ENCODE measurements around the gene TIAL1. TPM values are rescaled to one million over a fixed set of nuclear protein-coding genes. Genes with fewer than 3 reads are reported as not detected.

TIAL1 gene
- total and polyA plus RNA-seq, 2 experiments from 2014 or later = 92.6 to 131 TPM

DNA sequence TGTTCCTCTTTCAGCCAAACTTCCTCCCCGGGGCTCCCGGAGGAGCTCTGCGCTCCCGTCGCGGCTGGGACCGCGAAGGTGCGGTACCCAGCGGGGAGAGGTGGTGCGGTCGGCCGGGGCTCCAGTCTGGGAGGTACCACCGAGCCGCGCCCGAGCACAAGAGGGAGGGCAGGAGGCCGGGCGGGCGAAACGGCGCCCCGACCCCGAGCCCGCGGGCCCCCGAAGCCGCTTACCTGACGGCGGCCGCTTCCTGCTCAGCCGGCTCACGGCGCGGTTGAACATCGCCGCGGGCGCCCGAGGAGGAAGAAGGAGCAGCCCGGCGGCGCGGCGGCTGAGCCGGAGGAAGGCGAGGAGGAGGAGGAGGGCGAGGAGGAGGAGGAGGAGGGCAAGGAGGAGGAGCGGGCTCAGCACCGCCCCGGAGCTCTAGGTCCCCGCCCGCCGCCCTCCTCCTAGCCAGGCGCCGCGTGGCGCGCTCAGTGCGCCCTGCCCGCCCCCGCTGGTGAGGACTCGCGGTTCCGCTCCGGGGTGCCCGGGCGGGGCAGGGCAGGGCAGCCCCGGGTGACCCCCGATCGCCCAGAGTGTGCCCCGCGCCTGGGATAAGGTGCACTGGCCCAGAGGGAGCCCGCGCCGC lies 54.3 kb downstream of the TIAL1 start, which contains the start of gene RGS10 (continued):
- TF ChIP-seq, protein P1, sequence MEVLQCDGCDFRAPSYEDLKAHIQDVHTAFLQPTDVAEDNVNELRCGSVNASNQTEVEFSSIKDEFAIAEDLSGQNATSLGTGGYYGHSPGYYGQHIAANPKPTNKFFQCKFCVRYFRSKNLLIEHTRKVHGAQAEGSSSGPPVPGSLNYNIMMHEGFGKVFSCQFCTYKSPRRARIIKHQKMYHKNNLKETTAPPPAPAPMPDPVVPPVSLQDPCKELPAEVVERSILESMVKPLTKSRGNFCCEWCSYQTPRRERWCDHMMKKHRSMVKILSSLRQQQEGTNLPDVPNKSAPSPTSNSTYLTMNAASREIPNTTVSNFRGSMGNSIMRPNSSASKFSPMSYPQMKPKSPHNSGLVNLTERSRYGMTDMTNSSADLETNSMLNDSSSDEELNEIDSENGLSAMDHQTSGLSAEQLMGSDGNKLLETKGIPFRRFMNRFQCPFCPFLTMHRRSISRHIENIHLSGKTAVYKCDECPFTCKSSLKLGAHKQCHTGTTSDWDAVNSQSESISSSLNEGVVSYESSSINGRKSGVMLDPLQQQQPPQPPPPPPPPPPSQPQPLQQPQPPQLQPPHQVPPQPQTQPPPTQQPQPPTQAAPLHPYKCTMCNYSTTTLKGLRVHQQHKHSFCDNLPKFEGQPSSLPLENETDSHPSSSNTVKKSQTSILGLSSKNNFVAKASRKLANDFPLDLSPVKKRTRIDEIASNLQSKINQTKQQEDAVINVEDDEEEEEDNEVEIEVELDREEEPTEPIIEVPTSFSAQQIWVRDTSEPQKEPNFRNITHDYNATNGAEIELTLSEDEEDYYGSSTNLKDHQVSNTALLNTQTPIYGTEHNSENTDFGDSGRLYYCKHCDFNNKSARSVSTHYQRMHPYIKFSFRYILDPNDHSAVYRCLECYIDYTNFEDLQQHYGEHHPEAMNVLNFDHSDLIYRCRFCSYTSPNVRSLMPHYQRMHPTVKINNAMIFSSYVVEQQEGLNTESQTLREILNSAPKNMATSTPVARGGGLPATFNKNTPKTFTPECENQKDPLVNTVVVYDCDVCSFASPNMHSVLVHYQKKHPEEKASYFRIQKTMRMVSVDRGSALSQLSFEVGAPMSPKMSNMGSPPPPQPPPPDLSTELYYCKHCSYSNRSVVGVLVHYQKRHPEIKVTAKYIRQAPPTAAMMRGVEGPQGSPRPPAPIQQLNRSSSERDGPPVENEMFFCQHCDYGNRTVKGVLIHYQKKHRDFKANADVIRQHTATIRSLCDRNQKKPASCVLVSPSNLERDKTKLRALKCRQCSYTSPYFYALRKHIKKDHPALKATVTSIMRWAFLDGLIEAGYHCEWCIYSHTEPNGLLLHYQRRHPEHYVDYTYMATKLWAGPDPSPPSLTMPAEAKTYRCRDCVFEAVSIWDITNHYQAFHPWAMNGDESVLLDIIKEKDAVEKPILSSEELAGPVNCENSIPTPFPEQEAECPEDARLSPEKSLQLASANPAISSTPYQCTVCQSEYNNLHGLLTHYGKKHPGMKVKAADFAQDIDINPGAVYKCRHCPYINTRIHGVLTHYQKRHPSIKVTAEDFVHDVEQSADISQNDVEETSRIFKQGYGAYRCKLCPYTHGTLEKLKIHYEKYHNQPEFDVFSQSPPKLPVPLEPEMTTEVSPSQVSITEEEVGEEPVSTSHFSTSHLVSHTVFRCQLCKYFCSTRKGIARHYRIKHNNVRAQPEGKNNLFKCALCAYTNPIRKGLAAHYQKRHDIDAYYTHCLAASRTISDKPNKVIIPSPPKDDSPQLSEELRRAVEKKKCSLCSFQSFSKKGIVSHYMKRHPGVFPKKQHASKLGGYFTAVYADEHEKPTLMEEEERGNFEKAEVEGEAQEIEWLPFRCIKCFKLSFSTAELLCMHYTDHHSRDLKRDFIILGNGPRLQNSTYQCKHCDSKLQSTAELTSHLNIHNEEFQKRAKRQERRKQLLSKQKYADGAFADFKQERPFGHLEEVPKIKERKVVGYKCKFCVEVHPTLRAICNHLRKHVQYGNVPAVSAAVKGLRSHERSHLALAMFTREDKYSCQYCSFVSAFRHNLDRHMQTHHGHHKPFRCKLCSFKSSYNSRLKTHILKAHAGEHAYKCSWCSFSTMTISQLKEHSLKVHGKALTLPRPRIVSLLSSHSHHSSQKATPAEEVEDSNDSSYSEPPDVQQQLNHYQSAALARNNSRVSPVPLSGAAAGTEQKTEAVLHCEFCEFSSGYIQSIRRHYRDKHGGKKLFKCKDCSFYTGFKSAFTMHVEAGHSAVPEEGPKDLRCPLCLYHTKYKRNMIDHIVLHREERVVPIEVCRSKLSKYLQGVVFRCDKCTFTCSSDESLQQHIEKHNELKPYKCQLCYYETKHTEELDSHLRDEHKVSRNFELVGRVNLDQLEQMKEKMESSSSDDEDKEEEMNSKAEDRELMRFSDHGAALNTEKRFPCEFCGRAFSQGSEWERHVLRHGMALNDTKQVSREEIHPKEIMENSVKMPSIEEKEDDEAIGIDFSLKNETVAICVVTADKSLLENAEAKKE (CRISPR knock-in tag; IDR thresholded peaks at IDR 0.05) = no peak
- no peak for TF ChIP-seq NANOG (IDR thresholded peaks at IDR 0.05; ENCODE audit: borderline replicate concordance)

DNA sequence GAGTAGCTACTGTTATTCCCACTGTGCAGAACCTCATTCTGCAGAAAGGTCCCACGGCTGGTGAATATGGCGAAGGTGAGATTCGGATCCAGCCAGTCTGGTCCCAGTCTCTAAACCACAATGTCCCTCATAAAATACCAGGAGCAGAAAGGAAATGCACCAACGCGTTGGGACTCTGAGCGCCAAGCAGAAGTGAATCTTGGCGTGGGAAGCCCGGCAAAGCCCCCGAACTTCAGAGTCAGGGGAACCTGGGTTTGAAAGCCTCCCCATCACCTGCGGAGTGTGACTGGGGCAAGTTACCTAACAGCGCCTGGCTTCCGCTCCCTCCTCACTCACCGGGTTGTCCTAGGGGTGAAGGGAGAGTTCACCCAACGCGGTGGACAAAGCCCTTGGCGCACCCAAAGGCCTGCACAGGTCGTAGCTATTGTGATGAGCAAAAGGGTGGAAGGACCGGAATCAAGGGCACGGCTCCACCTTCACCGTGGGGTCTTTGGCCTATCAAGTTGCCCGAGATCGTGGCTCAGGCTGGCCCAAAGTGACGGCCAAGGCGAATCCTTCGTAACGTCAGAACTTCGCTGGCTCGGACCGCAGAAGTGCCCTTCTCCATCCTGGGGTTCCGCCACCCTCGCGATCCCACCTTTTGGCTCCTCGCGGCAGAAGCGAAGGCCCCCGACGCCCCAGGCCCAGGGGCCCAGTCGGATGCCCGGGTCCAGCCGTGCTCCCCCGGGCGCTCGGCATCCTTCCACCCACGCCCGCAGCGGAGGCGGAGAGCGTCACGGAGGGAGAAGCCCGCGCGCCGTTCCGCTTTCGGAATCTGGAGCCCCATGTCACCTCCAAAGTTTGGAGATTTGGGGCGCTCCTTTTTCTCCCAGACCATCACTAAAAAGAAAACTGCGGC lies 55.1 kb downstream of the TIAL1 start:
- peaks cover 13% of the 10 kb centered on the region; the same call in 1 of the 2 replicates for H3K4me1 ChIP-seq (ENCODE audit: insufficient read depth)
- Mint-ChIP-seq H3K27me3 (ENCODE audit: insufficient read depth, low read depth, poor library complexity) (peaks cover 50% of the 10 kb centered on the region), H3K4me3 (peak overlapping the region; percentile 72), H3K36me3 (ENCODE audit: low read depth) (peaks cover 3% of the 10 kb centered on the region; the same call in 1 of the 3 replicates), H3K9me3 (no peaks in the 10 kb centered on the region), H3K27ac (no peak overlapping the region), H3K4me1 (peaks cover 31% of the 10 kb centered on the region)
- peaks cover 61% of the 10 kb centered on the region for H3K27me3 ChIP-seq (ENCODE audit: insufficient read depth)
- H4K20me1 ChIP-seq (replicated peaks; ENCODE audit: insufficient read depth) = no peaks in the 10 kb centered on the region; the same call in 1 of the 2 replicates
- DNase-seq (ENCODE audit: low spot score) (peak; percentile 49), ATAC-seq (peak; percentile 2)
- peak overlapping the region; percentile 90 for H2AFZ ChIP-seq
- H3K4me2 ChIP-seq = peak overlapping the region; percentile 95
- H3F3A ChIP-seq (replicated peaks; ENCODE audit: low read depth) = peaks cover 9% of the 10 kb centered on the region; the same call in 1 of the 2 replicates
- no peak overlapping the region for H3K27ac ChIP-seq (ENCODE audit: low read depth)
- H3K36me3 ChIP-seq (ENCODE audit: insufficient read depth) = no peaks in the 10 kb centered on the region
- no peaks in the 10 kb centered on the region for H3K9me2 ChIP-seq (ENCODE audit: insufficient read depth)
- H3K79me2 ChIP-seq (replicated peaks; ENCODE audit: insufficient read depth) = no peaks in the 10 kb centered on the region
- peak overlapping the region; percentile 83 for H3K4me3 ChIP-seq
- TF ChIP-seq CREB1 (CRISPR knock-in tag; IDR thresholded peaks at IDR 0.05; ENCODE audit: low read depth) (no peak), EZH2 (IDR thresholded peaks at IDR 0.05; ENCODE audit: low read depth, unreplicated experiment) (peak; percentile 58), JUNB (IDR thresholded peaks at IDR 0.05; ENCODE audit: unreplicated experiment) (no peak)
- TF ChIP-seq, protein P2, sequence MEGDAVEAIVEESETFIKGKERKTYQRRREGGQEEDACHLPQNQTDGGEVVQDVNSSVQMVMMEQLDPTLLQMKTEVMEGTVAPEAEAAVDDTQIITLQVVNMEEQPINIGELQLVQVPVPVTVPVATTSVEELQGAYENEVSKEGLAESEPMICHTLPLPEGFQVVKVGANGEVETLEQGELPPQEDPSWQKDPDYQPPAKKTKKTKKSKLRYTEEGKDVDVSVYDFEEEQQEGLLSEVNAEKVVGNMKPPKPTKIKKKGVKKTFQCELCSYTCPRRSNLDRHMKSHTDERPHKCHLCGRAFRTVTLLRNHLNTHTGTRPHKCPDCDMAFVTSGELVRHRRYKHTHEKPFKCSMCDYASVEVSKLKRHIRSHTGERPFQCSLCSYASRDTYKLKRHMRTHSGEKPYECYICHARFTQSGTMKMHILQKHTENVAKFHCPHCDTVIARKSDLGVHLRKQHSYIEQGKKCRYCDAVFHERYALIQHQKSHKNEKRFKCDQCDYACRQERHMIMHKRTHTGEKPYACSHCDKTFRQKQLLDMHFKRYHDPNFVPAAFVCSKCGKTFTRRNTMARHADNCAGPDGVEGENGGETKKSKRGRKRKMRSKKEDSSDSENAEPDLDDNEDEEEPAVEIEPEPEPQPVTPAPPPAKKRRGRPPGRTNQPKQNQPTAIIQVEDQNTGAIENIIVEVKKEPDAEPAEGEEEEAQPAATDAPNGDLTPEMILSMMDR (conservative IDR thresholded peaks at IDR 0.05; ENCODE audit: low read depth in 2 of 2) = no peak
